NCI-H2196 treated with DMSO at 0.1 percent for 48 hours (cell line): Measurements from ENCODE around the gene COL9A3.

Source experiments
- DNase-seq: peaks from one replicate; lab custom pipeline; 2025; ENCODE audit not compliant: unreplicated experiment; lab: John Stamatoyannopoulos, UW

Gene COL9A3

GRCh38 chr20:62778601-62779416, 38.0 kb upstream of the COL9A3 start:
- DNase-seq: no peak

DNA sequence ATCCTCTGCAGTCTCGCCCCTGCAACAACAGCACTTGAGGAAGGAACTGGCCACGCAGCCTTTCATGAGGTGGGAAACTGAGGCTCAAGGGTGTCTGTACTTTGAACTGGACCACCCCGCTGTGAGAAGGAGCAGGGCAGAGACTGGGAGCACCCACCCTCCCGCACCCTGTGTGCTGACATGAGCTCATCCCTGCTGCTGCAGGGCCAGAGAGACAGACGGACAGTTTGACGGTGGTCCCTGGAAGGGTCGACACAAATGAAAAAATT, 37.5 kb upstream of the COL9A3 start:
- no peak for DNase-seq

DNA sequence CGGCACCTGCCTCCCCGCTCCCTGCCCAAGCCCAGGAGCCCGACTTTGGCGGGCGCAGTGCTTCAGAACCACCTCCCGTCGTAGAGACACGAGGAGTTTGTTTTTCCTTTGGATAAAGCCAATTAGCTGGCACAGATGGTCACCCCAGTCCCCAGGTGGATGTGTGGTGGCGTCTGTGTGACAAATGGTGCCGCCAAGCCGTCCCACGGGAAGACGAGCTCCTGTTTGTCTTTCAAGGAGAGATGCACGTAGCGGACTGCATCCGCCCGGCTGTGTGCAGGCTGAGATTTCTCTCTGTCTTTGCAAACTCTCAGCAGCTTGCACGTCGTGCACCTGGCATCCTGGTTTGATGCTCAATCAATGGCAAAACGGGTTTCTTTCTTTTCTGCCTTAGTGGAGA, 36.6 kb upstream of the COL9A3 start:
- no peak for DNase-seq

DNA sequence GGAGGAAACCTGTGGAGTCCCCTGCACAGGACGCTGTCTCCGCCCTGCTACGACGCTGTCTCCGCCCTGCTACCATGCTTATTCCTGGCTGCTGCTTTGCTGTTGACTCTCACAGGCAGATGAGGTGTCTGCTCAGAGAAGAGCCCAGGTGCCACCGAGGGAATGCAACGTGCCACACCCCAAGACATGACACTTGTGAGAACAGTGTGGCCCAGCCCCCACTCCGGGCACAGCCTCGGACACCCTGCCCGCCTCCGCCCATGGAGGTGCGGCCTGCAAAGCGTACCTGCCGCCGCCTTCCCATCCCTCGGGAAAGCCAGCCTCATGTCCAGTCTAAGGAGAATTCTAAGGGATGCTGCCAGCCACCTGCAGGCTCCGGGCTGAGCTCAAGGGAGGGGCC, 36.2 kb upstream of the COL9A3 start:
- no peak for DNase-seq

GRCh38 chr20:62782149-62782892, 34.5 kb upstream of the COL9A3 start:
- no peak for DNase-seq

- DNase-seq: no peak
Measured at GRCh38 chr20:62782893-62783278, 34.0 kb upstream of the COL9A3 start.

- DNase-seq: no peak
Measured at GRCh38 chr20:62784497-62784896, 32.4 kb upstream of the COL9A3 start.

DNA sequence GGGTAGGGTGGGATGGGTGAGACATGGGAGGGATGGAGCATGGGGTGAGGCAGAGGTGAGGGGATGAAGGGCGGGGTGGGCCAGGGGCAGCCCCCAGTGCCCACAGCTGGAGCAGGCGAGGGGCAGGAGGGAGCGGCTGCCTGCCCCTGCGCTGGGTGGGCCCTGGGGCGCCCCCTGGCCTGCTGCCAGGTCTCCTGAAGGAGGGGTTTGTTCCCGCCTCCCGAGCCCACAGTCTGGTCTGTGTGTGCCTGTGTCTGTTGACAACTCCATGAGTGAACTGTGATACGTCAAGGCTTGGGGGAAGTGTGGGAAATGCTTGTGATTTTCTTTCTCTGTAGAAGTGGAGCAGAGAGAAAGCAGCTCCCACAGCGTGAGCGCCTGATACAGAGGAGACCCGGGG, 31.5 kb upstream of the COL9A3 start:
- DNase-seq: no peak

DNA sequence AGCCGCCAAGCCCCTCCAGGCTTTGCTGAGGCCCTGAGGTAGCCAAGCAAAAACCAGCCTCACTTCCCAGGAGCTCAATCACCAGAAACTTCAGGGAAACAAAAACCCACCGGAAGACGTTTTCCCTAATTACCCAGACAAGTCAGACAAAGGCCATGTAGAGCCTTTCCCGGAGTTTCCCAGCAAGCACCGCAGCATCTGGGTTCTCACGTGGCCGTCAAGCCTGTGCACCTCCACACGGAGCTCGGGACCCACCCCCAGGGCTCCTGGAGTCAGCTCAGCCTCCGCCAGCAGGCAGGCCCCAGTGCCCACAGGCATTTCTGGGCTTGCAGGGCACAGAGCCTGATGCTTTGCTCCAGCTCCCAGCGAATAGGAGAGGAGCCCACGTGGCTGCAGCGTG, 30.7 kb upstream of the COL9A3 start:
- no peak for DNase-seq

GRCh38 chr20:62787321-62787720, 29.5 kb upstream of the COL9A3 start:
- DNase-seq: no peak

GRCh38 chr20:62787866-62788265, 29.0 kb upstream of the COL9A3 start:
- DNase-seq: no peak

DNA sequence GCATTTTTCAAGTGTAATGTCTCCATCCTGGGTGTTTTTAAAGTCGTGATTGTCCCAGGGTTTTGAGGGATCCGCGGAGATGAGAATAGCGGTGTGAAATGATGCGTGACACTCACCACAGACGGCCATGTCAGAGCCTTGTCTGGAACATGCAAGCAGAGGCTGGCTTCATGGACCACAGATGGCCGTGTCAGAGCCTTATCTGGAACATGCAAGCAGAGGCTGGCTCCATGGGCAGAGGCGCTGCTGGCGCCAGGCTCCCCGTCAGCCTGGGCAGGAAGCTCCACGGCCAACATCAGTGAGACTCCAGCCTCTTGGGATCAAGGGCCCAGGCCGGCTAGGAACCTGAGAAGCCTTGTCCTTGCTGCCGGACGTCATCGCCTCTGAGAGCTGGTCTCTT, 28.2 kb upstream of the COL9A3 start:
- no peak for DNase-seq

DNA sequence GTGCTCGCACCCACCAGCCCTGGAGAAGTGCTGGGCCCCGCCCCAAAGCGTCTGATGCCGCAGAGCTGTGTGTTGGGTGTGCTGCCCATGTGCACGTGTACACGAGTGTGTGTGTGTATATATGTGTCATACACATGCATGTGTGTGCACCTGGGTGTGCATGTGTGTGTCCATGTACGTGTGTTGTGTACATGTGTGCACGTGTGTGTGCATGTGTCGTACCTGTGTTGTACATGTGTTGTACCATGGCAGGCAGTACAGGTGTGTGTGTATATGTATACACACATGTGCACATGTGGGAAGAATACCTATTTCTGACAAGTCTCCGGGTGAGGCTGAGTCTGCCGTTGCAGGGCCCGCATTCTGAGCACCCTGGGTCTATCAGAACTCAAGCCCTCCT, 26.8 kb upstream of the COL9A3 start:
- DNase-seq: no peak

DNA sequence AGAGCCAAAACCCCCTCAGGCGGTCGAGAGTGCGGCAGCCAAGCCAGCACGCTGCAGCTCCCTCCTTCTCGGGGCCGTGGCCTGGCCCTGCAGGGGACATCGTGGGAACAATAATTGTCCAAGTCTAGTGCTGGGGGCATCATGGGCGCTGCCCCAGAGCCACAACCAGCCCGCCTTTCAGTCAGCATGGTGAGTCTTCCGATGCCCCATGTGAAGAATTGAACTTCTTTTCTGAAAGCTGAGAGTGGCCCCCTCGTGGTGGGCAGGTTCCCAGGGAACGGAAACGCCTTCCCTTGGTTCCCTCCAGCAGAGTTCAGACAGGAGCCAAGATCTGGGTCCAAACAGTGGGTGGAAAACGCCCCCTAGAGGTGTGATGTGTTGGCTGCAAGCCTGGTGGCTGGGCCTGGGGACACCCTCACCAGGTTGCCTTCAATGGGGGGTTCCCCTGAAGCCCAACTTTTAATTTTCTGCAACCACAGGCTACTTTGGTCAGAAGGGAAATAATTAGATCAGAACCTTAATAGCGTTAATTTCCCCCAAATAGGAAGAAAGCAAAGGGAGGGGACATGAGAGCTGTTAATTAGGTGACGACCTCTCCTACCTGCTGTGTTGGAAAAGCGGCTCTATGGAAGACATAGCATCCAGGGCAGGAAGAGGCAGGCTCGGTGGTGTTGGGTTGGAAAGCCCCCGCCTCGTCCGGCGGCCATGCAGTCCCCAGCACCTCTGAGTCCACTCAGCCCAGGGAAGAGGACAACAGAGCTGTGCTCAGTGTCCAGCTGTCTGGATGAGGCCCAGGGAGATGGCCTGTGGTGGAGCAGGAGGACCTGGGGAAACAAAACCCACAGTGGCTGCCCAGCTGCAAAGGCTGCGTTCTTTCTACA, 25.3 kb upstream of the COL9A3 start:
- DNase-seq: peak; percentile 75

- no peak for DNase-seq
Measured at GRCh38 chr20:62792182-62792939, 24.5 kb upstream of the COL9A3 start.

DNA sequence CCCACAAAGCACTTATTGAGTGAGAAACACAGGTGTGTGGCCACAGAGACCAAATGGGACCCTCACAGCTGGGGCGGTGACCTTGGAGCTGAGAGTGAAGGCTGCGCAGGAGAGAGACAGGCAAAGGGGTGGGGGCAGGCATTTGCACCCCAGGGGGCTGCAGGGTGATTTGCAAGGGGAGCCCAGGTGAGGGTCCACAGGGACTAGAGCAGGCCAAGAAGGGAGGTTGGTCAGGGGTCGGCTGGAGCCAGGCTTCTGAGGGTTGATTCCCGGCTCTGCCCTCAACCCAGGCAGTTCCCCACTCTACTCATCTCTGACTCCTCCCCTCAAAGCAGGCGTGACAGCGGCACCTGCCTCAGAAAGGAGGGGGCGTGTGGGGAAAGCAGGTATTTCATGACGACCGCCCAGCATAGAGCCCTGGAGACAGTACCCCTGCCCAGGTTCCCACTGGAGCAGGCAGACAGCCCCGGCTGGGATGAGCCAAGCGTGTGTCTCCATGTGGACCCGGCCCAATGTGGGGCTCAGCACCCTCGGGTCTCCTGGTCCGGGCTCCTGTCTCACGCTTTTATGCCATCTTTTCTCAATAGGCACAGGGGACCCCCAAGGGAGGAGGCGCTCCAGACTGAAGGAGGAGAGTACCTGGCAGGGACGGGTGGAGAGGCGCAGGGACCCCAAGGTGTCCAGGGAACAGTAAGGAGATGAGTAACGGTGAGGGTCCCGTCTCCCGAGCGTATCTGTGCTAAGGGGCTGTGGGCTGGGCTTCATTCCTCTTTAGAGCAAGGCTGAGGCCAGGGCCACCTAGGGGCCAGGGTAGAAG, 23.7 kb upstream of the COL9A3 start:
- no peak for DNase-seq

DNA sequence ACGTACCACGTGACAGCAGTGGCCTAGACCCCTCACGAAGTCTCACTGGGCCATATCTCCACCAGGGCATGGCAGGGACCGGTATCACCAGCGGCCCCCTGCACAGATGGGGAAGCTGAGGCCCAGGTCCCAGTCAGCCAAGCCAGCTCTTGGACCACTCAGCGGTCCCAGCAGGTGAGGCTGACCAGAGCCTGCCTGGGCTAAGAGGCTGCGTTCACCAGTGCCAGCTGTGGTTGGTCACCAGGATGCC, 23.2 kb upstream of the COL9A3 start:
- DNase-seq: no peak

DNA sequence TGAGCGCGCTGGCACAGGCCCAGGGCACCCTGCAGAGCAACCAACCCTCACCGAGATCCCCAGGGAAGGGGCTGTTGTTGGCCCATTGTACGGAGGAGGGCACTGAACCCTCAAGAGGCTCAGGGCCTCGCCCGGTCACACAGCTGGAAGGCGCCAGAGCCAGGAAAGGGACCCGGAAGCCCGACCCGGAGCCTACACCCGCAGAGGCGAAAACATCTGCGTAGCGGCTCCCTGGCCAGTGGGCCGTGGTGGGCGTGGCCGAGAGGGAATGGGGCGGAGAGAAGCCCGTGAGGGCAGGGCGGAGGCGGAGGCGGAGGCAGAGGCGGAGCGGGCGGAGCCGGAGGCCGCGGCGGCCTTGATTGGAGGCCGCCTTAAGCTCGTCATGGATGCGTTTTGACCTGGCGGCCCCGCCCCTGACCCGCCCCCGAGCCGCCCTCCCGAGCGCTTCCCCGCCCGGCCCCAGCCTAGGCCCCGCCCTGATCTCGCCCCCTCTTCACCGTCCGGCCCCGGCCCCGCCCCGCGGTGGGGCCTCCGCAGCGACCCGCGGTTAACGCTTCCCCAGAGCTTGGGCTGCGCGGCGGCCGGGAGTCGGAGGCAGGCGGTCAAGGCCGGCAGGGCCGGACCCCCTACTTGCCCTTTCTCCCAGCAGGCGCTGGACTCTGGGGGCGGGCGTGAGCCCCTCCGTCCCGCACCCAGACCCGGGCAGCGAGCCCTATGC, 22.7 kb upstream of the COL9A3 start:
- DNase-seq: peak; percentile 94

GRCh38 chr20:62795023-62795761, 21.7 kb upstream of the COL9A3 start:
- DNase-seq: peak; percentile 24
